ENCODE measurements around the gene RYR1.

The RYR1 gene

GRCh38 chr19:38542040-38542439 lies 108.5 kb downstream of the RYR1 start:
- Histone ChIP-seq H3K79me2 (ENCODE audit: insufficient read depth, low read length) (no peaks in the 10 kb centered on the region), H3K4me1 (ENCODE audit: insufficient read depth, low read length) (peaks cover 11% of the 10 kb centered on the region), H3K36me3 (ENCODE audit: insufficient read depth, low read length) (no peaks in the 10 kb centered on the region), H2AFZ (ENCODE audit: low read depth, low read length) (no peak overlapping the region), H3K27ac (ENCODE audit: low read length) (no peak overlapping the region), H3K27me3 (ENCODE audit: insufficient read depth, low read length, poor library complexity) (no peaks in the 10 kb centered on the region), H3K4me2 (ENCODE audit: insufficient read depth, low read length) (no peak overlapping the region), H3K9ac (ENCODE audit: low read depth, low read length) (no peak overlapping the region), H3K9me3 (ENCODE audit: insufficient read depth, low read length, severe bottlenecking) (no peaks in the 10 kb centered on the region), H3K4me3 (ENCODE audit: low read depth in 1 of 2, low read length in 2 of 2) (no peak overlapping the region), H4K20me1 (ENCODE audit: insufficient read depth, low read length) (no peaks in the 10 kb centered on the region)
- no peak for ATAC-seq (ENCODE audit: insufficient read depth, low read depth)
- TF ChIP-seq CTCF (IDR thresholded peaks at IDR 0.05; ENCODE audit: borderline replicate concordance, extremely low read depth, low read length, poor library complexity, severe bottlenecking) (no peak), EZH2 (IDR thresholded peaks at IDR 0.05; ENCODE audit: borderline replicate concordance, low read depth, low read length, severe bottlenecking) (no peak)
- DNase-seq = no peak

- Histone ChIP-seq H4K20me1 (ENCODE audit: insufficient read depth, low read length) (no peaks in the 10 kb centered on the region), H3K9me3 (ENCODE audit: insufficient read depth, low read length, severe bottlenecking) (no peaks in the 10 kb centered on the region), H3K4me2 (ENCODE audit: insufficient read depth, low read length) (no peak overlapping the region), H3K27me3 (ENCODE audit: insufficient read depth, low read length, poor library complexity) (no peaks in the 10 kb centered on the region), H3K27ac (ENCODE audit: low read length) (no peak overlapping the region), H2AFZ (ENCODE audit: low read depth, low read length) (no peak overlapping the region), H3K79me2 (ENCODE audit: insufficient read depth, low read length) (no peaks in the 10 kb centered on the region), H3K36me3 (ENCODE audit: insufficient read depth, low read length) (no peaks in the 10 kb centered on the region), H3K9ac (ENCODE audit: low read depth, low read length) (no peak overlapping the region), H3K4me3 (ENCODE audit: low read depth in 1 of 2, low read length in 2 of 2) (no peak overlapping the region), H3K4me1 (ENCODE audit: insufficient read depth, low read length) (peaks cover 11% of the 10 kb centered on the region)
- DNase-seq = no peak
- TF ChIP-seq CTCF (IDR thresholded peaks at IDR 0.05; ENCODE audit: borderline replicate concordance, extremely low read depth, low read length, poor library complexity, severe bottlenecking) (no peak), EZH2 (IDR thresholded peaks at IDR 0.05; ENCODE audit: borderline replicate concordance, low read depth, low read length, severe bottlenecking) (no peak)
- no peak for ATAC-seq (ENCODE audit: insufficient read depth, low read depth)
Measured at GRCh38 chr19:38543286-38543806, 109.9 kb downstream of the RYR1 start.

GRCh38 chr19:38543807-38544568 lies 110.5 kb downstream of the RYR1 start:
- Histone ChIP-seq H3K4me1 (ENCODE audit: insufficient read depth, low read length) (peaks cover 5% of the 10 kb centered on the region), H3K27me3 (ENCODE audit: insufficient read depth, low read length, poor library complexity) (no peaks in the 10 kb centered on the region), H3K79me2 (ENCODE audit: insufficient read depth, low read length) (no peaks in the 10 kb centered on the region), H3K9ac (ENCODE audit: low read depth, low read length) (no peak overlapping the region), H4K20me1 (ENCODE audit: insufficient read depth, low read length) (no peaks in the 10 kb centered on the region), H3K4me3 (ENCODE audit: low read depth in 1 of 2, low read length in 2 of 2) (no peak overlapping the region), H3K36me3 (ENCODE audit: insufficient read depth, low read length) (no peaks in the 10 kb centered on the region), H3K27ac (ENCODE audit: low read length) (no peak overlapping the region), H2AFZ (ENCODE audit: low read depth, low read length) (no peak overlapping the region), H3K9me3 (ENCODE audit: insufficient read depth, low read length, severe bottlenecking) (no peaks in the 10 kb centered on the region), H3K4me2 (ENCODE audit: insufficient read depth, low read length) (0 out of 2 replicates have a peak overlapping the region, but pooled peaks have one; percentile 33)
- ATAC-seq (ENCODE audit: insufficient read depth, low read depth) (peak; percentile 97), DNase-seq (no peak)
- peak; percentile 74 for TF ChIP-seq CTCF (IDR thresholded peaks at IDR 0.05; ENCODE audit: borderline replicate concordance, extremely low read depth, low read length, poor library complexity, severe bottlenecking)
- no peak for TF ChIP-seq EZH2 (IDR thresholded peaks at IDR 0.05; ENCODE audit: borderline replicate concordance, low read depth, low read length, severe bottlenecking)

Measured in DND-41 (cell line).